Activated CD4-positive, alpha-beta memory T cell treated with anti-CD3 and anti-CD28 coated beads, Interleukin-2, amount 10 ng/mL, durations not matched to agents 7 days and 5 days (primary cell): ENCODE measurements around the gene TMEM221. TPM values are rescaled to one million over a fixed set of nuclear protein-coding genes. Genes with fewer than 3 reads are reported as not detected.

Experiments
- CTCF ChIA-PET: fragments of 350-600 bp; sonication (Branson Sonifier 250); formaldehyde crosslinking; loops from one replicate; lab custom pipeline; 2021; ENCODE audit warnings: antibody characterized with exemption, inconsistent platforms; lab: Charles Lee
- POLR2A ChIA-PET: fragments of 350-600 bp; sonication (Branson Sonifier 250); formaldehyde crosslinking; loops from one replicate; lab custom pipeline; 2021; ENCODE audit warnings: antibody characterized with exemption; lab: Charles Lee
- DNase-seq: peaks from one replicate; pipeline ENCODE4 v3.0.0-alpha.2; 2020
- H3K27ac Mint-ChIP-seq: one replicate; pipeline ENCODE4 v1.8.0; 2021; ENCODE audit warnings: mild to moderate bottlenecking, mixed read lengths
- H3K27me3 Mint-ChIP-seq: one replicate; pipeline ENCODE4 v1.8.0; 2021; ENCODE audit warnings: mixed read lengths
- H3K36me3 Mint-ChIP-seq: one replicate; pipeline ENCODE4 v1.8.0; 2021; ENCODE audit warnings: low read depth, mixed read lengths
- H3K4me1 Mint-ChIP-seq: one replicate; pipeline ENCODE4 v1.8.0; 2021; ENCODE audit warnings: mixed read lengths
- H3K4me3 Mint-ChIP-seq: one replicate; pipeline ENCODE4 v1.8.0; 2021; ENCODE audit warnings: mild to moderate bottlenecking, mixed read lengths
- H3K9me3 Mint-ChIP-seq: one replicate; pipeline ENCODE4 v1.8.0; 2021; ENCODE audit warnings: mixed read lengths
- total RNA-seq, 2 experiments: library from RNA; stranded (reverse); gene quantifications; one replicate each; pipeline ENCODE4 v1.2.3, GENCODE V29; 2021

TMEM221 gene
- total RNA-seq, 2 experiments from 2014 or later: not detected

GRCh38 chr19:17405250-17406045, 43.0 kb downstream of the TMEM221 start, which contains the start of gene BST2:
Gene BST2 (minus strand): TSS chr19:17405630. CDS start chr19:17405575, 55 bp downstream.
- Mint-ChIP-seq H3K27me3 (no peaks in the 10 kb centered on the region), H3K36me3 (peaks cover 71% of the 10 kb centered on the region), H3K9me3 (no peaks in the 10 kb centered on the region), H3K27ac (peak within 1 kb of the TSS; percentile 98), H3K4me1 (peaks cover 35% of the 10 kb centered on the region), H3K4me3 (peak within 1 kb of the TSS; percentile 93)
- DNase-seq: peak; percentile 69
- ChIA-PET POLR2A (interaction anchor here (0.6 to 5.7 kb wide), 16 partner anchors 11 to 821 kb away, joined by 3 to 62 read pairs (median 5); partner anchors contain the start of genes ANO8, BABAM1, CCDC194 and DDA1), CTCF (interaction anchor here (0.9 to 2.8 kb wide), 7 partner anchors 11 to 100 kb away, joined by 3 to 14 read pairs (median 5); partner anchors contain the start of genes CCDC194 and MVB12A)

GRCh38 chr19:17404621-17405249, 43.7 kb downstream of the TMEM221 start:
- H3K4me1 Mint-ChIP-seq: peaks cover 34% of the 10 kb centered on the region
- CTCF ChIA-PET: interaction anchor here (0.9 to 2.8 kb wide), 7 partner anchors 11 to 100 kb away, joined by 3 to 14 read pairs (median 5); partner anchors contain the start of genes CCDC194 and MVB12A
- H3K36me3 Mint-ChIP-seq: peaks cover 70% of the 10 kb centered on the region
- no peaks in the 10 kb centered on the region for H3K9me3 Mint-ChIP-seq
- no peaks in the 10 kb centered on the region for H3K27me3 Mint-ChIP-seq
- peak overlapping the region; percentile 98 for H3K27ac Mint-ChIP-seq
- peak overlapping the region; percentile 93 for H3K4me3 Mint-ChIP-seq
- DNase-seq: peak; percentile 20
- POLR2A ChIA-PET: interaction anchor here (0.6 to 5.7 kb wide), 17 partner anchors 8 to 820 kb away, joined by 3 to 62 read pairs (median 5); partner anchors contain the start of genes BABAM1, CCDC194, DDA1 and MVB12A

GRCh38 chr19:17404015-17404414, 44.5 kb downstream of the TMEM221 start:
- CTCF ChIA-PET: interaction anchor here (1.0 to 2.0 kb wide), 4 partner anchors 9 to 62 kb away, joined by 4 to 8 read pairs (median 5); partner anchors contain the start of genes CCDC194 and MVB12A
- POLR2A ChIA-PET: interaction anchor here (0.7 to 5.7 kb wide), 6 partner anchors 9 to 119 kb away, joined by 3 to 62 read pairs (median 7); partner anchors contain the start of genes CCDC194 and MVB12A
- peak; percentile 27 for DNase-seq
- Mint-ChIP-seq H3K27me3 (no peaks in the 10 kb centered on the region), H3K36me3 (peaks cover 69% of the 10 kb centered on the region), H3K4me3 (peak overlapping the region; percentile 93), H3K4me1 (peaks cover 31% of the 10 kb centered on the region), H3K9me3 (no peaks in the 10 kb centered on the region), H3K27ac (peak overlapping the region; percentile 98)

GRCh38 chr19:17402982-17403855, 45.2 kb downstream of the TMEM221 start:
- Mint-ChIP-seq H3K4me1 (peaks cover 29% of the 10 kb centered on the region), H3K27ac (peak overlapping the region; percentile 98), H3K36me3 (peaks cover 73% of the 10 kb centered on the region), H3K9me3 (no peaks in the 10 kb centered on the region), H3K27me3 (no peaks in the 10 kb centered on the region), H3K4me3 (peak overlapping the region; percentile 93)
- ChIA-PET POLR2A (interaction anchor here (0.6 to 3.2 kb wide), 6 partner anchors 9 to 119 kb away, joined by 3 to 23 read pairs (median 4); partner anchors contain the start of genes CCDC194, DDA1 and MVB12A), CTCF (interaction anchor here (0.6 to 2.0 kb wide), 7 partner anchors 8 to 63 kb away, joined by 3 to 8 read pairs (median 5); partner anchors contain the start of genes CCDC194 and MVB12A)
- DNase-seq: peak; percentile 67

GRCh38 chr19:17401628-17402027, 46.8 kb downstream of the TMEM221 start:
- ChIA-PET POLR2A (no interaction called here), CTCF (interaction anchor here (0.7 kb wide), 1 partner anchor 98 kb away, joined by 3 read pairs; no protein-coding TSS in a partner anchor)
- Mint-ChIP-seq H3K4me1 (peaks cover 22% of the 10 kb centered on the region), H3K36me3 (peaks cover 71% of the 10 kb centered on the region), H3K4me3 (no peak overlapping the region), H3K27ac (no peak overlapping the region), H3K27me3 (no peaks in the 10 kb centered on the region), H3K9me3 (no peaks in the 10 kb centered on the region)
- no peak for DNase-seq

GRCh38 chr19:17398902-17399527, 49.5 kb downstream of the TMEM221 start:
- ChIA-PET CTCF (interaction anchor here (0.7 to 1.9 kb wide), 2 partner anchors 13 to 619 kb away, joined by 3 to 6 read pairs; no protein-coding TSS in a partner anchor), POLR2A (interaction anchor here (1.5 kb wide), 1 partner anchor 9 kb away, joined by 5 read pairs; no protein-coding TSS in a partner anchor)
- DNase-seq: no peak
- no peaks in the 10 kb centered on the region for H3K9me3 Mint-ChIP-seq
- H3K27ac Mint-ChIP-seq: no peak overlapping the region
- H3K4me1 Mint-ChIP-seq: peaks cover 31% of the 10 kb centered on the region
- no peaks in the 10 kb centered on the region for H3K27me3 Mint-ChIP-seq
- peaks cover 58% of the 10 kb centered on the region for H3K36me3 Mint-ChIP-seq
- H3K4me3 Mint-ChIP-seq: no peak overlapping the region

GRCh38 chr19:17394891-17395415, 53.5 kb downstream of the TMEM221 start:
- peaks cover 23% of the 10 kb centered on the region for H3K36me3 Mint-ChIP-seq
- ChIA-PET CTCF (interaction anchor here (0.6 to 4.3 kb wide), 6 partner anchors 8 to 71 kb away, joined by 3 to 14 read pairs (median 4); partner anchors contain the start of gene BST2), POLR2A (interaction anchor here (1.2 to 2.9 kb wide), 2 partner anchors 9 to 70 kb away, joined by 3 to 23 read pairs; partner anchors contain the start of gene BST2)
- H3K4me3 Mint-ChIP-seq: no peak overlapping the region
- peaks cover 31% of the 10 kb centered on the region for H3K4me1 Mint-ChIP-seq
- H3K27ac Mint-ChIP-seq: peak overlapping the region; percentile 72
- no peaks in the 10 kb centered on the region for H3K9me3 Mint-ChIP-seq
- DNase-seq: peak; percentile 80
- H3K27me3 Mint-ChIP-seq: peaks cover 10% of the 10 kb centered on the region

GRCh38 chr19:17393914-17394313, 54.6 kb downstream of the TMEM221 start, which contains the start of gene CCDC194:
Gene CCDC194 (minus strand): TSS chr19:17394196. CDS start chr19:17394158, 38 bp downstream.
- Mint-ChIP-seq H3K4me1 (peaks cover 31% of the 10 kb centered on the region), H3K27ac (peak within 1 kb of the TSS; percentile 72), H3K9me3 (no peaks in the 10 kb centered on the region), H3K27me3 (peaks cover 19% of the 10 kb centered on the region), H3K36me3 (peaks cover 22% of the 10 kb centered on the region), H3K4me3 (no peak within 1 kb of the TSS)
- DNase-seq: no peak
- CTCF ChIA-PET: interaction anchor here (0.6 to 4.3 kb wide), 6 partner anchors 8 to 72 kb away, joined by 3 to 14 read pairs (median 4); partner anchors contain the start of gene BST2
- POLR2A ChIA-PET: interaction anchor here (0.7 to 2.9 kb wide), 2 partner anchors 10 to 1177 kb away, joined by 3 to 23 read pairs; partner anchors contain the start of gene BST2

GRCh38 chr19:17393002-17393401, 55.5 kb downstream of the TMEM221 start:
- ChIA-PET CTCF (interaction anchor here (1.0 to 4.3 kb wide), 4 partner anchors 10 to 73 kb away, joined by 4 to 14 read pairs (median 5); partner anchors contain the start of gene BST2), POLR2A (interaction anchor here (0.7 to 2.9 kb wide), 3 partner anchors 10 to 1178 kb away, joined by 3 to 23 read pairs (median 8); partner anchors contain the start of gene BST2)
- no peak overlapping the region for H3K27ac Mint-ChIP-seq
- peaks cover 25% of the 10 kb centered on the region for H3K27me3 Mint-ChIP-seq
- no peak for DNase-seq
- no peaks in the 10 kb centered on the region for H3K9me3 Mint-ChIP-seq
- peaks cover 18% of the 10 kb centered on the region for H3K36me3 Mint-ChIP-seq
- no peak overlapping the region for H3K4me3 Mint-ChIP-seq
- H3K4me1 Mint-ChIP-seq: peaks cover 31% of the 10 kb centered on the region

GRCh38 chr19:17391371-17392151, 56.9 kb downstream of the TMEM221 start:
- Mint-ChIP-seq H3K9me3 (no peaks in the 10 kb centered on the region), H3K4me1 (peaks cover 29% of the 10 kb centered on the region), H3K4me3 (peak overlapping the region; percentile 28), H3K27me3 (peaks cover 25% of the 10 kb centered on the region), H3K27ac (peak overlapping the region; percentile 27), H3K36me3 (peaks cover 10% of the 10 kb centered on the region)
- POLR2A ChIA-PET: interaction anchor here (0.6 to 2.6 kb wide), 6 partner anchors 12 to 86 kb away, joined by 3 to 14 read pairs (median 4); partner anchors contain the start of genes BST2, DDA1 and MRPL34
- no peak for DNase-seq
- CTCF ChIA-PET: interaction anchor here (0.5 to 2.0 kb wide), 10 partner anchors 9 to 136 kb away, joined by 3 to 6 read pairs (median 3); partner anchors contain the start of genes BST2 and TMEM221
